Cerebellar cortex (tissue), 1 donor: Measurements from ENCODE around the gene PSMD2.

Source experiments
- DNase-seq: peaks from one replicate; pipeline ENCODE4 v3.0.0-alpha.2; 2015; ENCODE audit warnings: low spot score

Gene PSMD2

GRCh38 chr3:184357248-184358123 is 58.4 kb downstream of the PSMD2 start:
- no peak for DNase-seq

GRCh38 chr3:184358124-184358767 is 59.2 kb downstream of the PSMD2 start:
- DNase-seq: no peak
